NCI-H1105 (cell line): ENCODE results near the gene CITED4.
"Not testable (repeated sequence)": the region's sequence is repeated elsewhere in the genome, so short reads cannot be mapped to it uniquely, and the experiment has no call there.

Experiments
- DNase-seq: peaks from one replicate; lab custom pipeline; 2025; lab: John Stamatoyannopoulos, UW

Gene CITED4, protein sequence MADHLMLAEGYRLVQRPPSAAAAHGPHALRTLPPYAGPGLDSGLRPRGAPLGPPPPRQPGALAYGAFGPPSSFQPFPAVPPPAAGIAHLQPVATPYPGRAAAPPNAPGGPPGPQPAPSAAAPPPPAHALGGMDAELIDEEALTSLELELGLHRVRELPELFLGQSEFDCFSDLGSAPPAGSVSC

GRCh38 chr1:40862008-40862863, at the start of gene CITED4:
TSS of gene CITED4 (minus strand) at chr1:40862363. CDS start at chr1:40862127, 236 bp downstream.
- peak; percentile 93 for DNase-seq

- no peak for DNase-seq
Observed at GRCh38 chr1:40911105-40911504, 48.9 kb upstream of the CITED4 start.

- no peak for DNase-seq
Observed at GRCh38 chr1:40909281-40909680, 47.1 kb upstream of the CITED4 start.

DNA sequence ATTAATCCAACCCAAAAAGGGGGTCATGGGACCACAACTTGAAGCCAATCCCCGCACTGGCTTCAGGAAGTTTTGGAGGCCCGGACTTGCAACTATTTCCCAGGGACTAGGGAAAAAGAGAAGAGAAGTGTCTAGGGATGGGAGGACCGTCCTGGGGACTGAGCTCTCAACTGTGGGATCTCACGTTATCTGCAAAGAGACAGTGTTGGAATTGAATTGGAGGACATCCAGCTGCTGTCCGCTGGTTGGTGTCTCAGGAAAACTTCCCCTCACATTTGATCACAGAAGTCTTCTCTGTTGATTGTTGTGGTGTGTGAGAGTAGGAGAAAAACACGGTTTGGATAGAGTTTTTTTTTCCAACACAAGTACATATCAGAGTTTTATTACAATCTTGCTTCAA, 46.2 kb upstream of the CITED4 start:
- DNase-seq, result no peak

- DNase-seq, result no peak
Observed at GRCh38 chr1:40907899-40908298, 45.7 kb upstream of the CITED4 start.

- no peak for DNase-seq
Observed at GRCh38 chr1:40906781-40907400, 44.7 kb upstream of the CITED4 start.

DNA sequence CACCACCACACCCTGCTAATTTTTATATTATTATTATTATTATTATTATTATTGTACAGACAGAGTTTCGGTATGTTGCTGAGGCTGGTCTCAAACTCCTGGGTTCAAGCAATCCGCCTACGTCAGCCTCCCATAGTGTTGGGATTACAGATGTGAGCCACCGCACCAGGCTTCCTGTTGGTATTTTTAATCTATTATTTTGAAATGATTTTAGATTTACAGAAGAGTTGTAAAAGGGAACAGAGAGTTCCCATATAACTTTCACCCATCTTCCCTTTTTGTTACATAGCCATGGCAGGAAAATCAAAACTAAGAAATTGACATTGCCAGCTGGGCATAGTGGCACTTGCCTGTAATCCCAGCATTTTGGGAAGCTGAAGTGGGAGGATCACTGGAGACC, 42.9 kb upstream of the CITED4 start:
- DNase-seq, result no peak

- DNase-seq, result no peak
Observed at GRCh38 chr1:40903106-40903505, 40.9 kb upstream of the CITED4 start.

DNA sequence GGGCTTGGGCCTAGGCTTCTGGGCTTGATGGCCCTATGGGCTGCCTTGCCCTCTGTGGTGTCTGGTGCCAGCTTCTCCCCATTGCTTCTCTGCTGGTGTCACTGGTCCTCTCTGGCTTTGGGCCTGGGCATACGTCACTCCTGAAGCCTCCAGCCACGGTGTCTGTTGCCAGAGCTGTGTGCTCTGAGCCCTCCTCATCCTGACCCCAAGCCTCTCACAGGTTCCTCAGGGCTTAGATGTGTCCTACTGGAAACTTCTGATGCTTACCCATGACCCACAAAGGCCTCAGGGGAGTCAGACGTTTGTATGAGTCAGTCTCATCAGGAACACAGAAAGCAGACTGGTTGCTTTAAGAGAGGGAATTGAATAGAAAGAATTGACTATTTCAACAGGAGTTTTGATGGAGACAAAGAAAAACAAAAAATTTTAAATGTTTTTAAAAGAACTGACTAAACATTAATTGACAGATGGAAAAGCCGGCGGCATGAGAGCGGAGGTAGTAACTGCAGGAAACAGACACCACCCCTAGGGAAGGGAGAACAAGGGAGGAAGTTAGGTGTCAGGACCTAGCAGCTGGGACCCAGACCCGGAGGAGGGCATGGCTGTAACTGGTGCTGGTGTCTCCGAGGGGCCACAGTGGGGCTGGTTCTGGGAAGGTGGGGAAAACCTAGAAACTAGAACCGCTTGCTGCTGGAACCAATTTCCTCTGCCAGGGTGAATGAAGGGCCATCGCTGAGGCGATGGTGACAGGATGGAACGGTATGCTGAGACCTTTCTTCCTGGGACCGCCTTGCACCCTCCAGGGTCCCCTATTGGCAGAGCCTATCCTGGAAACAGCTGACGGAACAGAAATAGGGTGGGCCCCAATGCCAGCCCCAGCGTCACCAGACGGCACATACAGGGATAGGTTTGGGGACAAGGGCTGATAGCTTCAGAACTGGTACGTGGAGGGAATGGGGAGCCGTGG, 40.0 kb upstream of the CITED4 start:
- no peak for DNase-seq

DNA sequence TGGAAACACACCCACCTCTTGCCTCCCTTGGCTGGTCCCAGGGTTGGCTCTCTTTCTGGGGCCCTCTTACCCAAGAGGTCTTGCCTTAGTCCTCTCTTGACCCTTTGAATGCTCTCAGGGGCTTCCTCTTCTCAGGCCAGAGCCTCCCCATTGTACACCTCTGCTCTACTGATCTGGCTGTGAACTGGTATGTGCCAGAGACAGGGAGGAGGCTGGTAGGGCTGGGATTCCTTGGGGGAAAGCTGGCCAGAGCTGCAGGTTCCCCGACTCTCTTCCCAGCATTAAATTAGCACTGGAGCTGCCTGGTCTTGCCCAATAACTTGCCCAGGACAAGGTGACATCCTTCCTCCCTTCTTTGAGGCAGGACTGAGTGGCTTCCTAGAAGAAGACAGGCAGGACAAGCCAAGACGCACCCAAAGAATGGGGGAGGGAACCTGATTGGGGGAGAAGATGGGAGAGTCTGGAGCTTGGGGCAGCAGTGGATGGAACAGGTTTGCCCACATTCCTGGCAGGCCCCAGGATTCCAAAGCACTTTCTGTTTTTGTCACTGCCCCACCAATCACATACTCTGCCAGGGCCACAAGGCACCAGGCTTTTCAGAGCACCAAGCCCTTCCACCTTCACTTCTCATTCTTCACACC, 37.2 kb upstream of the CITED4 start:
- no peak for DNase-seq

GRCh38 chr1:40898431-40898901, 36.3 kb upstream of the CITED4 start:
- DNase-seq, result no peak

DNA sequence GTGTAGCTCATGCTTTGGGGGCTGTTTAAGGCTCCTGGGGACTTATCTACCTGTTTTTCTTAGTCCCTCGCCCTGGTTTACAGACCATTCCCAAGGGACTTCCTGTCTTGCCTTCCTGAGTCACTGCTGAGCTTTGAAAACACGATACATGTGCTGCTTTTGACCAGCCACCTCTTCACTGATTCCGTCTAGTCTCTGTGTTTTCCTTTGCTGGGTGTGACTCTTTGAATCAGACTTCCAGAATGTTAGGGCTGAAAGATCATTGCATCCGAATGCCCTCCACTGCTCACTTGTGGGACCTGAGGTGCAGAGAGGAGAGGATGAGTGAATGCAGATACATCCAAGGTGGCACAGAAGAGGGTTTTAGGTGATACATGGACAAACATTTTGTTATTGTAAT, 35.4 kb upstream of the CITED4 start:
- DNase-seq, result no peak

- no peak for DNase-seq
Observed at GRCh38 chr1:40896482-40896881, 34.3 kb upstream of the CITED4 start.

DNA sequence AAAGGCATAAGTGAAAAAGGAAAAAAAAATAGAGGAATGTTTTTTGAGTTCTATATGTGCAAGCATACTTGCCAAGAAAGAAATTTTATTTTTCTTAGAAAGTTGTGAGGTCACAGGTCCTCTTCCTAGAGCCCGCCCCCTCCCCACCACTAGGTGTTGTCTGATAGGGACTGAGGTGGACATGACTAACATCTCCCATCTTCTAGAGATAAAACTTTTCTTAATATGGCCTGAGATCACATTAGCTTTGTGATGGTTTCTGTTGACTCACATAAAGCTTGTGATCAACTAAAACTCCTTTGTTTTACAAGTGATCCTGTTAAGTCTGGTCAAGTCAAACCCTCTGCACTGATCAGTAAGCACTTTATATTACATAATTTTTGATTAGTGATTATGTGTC, 33.4 kb upstream of the CITED4 start:
- DNase-seq, result no peak

- not testable (repeated sequence) for DNase-seq
Observed at GRCh38 chr1:40894858-40895257, 32.7 kb upstream of the CITED4 start.

GRCh38 chr1:40894455-40894854, 32.3 kb upstream of the CITED4 start:
- DNase-seq, result no peak

GRCh38 chr1:40893946-40894345, 31.8 kb upstream of the CITED4 start:
- DNase-seq, result no peak

- no peak for DNase-seq
Observed at GRCh38 chr1:40892354-40892753, 30.2 kb upstream of the CITED4 start.

- no peak for DNase-seq
Observed at GRCh38 chr1:40890771-40891170, 28.6 kb upstream of the CITED4 start.

- DNase-seq, result no peak
Observed at GRCh38 chr1:40887652-40888051, 25.5 kb upstream of the CITED4 start.

- no peak for DNase-seq
Observed at GRCh38 chr1:40887012-40887378, 24.8 kb upstream of the CITED4 start.
